GM19463 (cell line): ENCODE data around the gene ARL4A.
"Not testable (repeated sequence)": the region's sequence is repeated elsewhere in the genome, so short reads cannot be mapped to it uniquely, and the experiment has no call there.

ENCODE experiments used
- ATAC-seq: cut with Tn5 transposase; IDR thresholded peaks from one replicate; pipeline ENCODE4 v1.9.1; 2021; ENCODE audit warnings: mild to moderate bottlenecking, moderate library complexity; ENCODE audit not compliant: unreplicated experiment

The ARL4A gene

GRCh38 chr7:12686891-12687717 lies at the start of gene ARL4A:
ARL4A (plus strand) TSS chr7:12687633; CDS start chr7:12688255, 622 bp downstream.
- peak; percentile 77 for ATAC-seq

DNA sequence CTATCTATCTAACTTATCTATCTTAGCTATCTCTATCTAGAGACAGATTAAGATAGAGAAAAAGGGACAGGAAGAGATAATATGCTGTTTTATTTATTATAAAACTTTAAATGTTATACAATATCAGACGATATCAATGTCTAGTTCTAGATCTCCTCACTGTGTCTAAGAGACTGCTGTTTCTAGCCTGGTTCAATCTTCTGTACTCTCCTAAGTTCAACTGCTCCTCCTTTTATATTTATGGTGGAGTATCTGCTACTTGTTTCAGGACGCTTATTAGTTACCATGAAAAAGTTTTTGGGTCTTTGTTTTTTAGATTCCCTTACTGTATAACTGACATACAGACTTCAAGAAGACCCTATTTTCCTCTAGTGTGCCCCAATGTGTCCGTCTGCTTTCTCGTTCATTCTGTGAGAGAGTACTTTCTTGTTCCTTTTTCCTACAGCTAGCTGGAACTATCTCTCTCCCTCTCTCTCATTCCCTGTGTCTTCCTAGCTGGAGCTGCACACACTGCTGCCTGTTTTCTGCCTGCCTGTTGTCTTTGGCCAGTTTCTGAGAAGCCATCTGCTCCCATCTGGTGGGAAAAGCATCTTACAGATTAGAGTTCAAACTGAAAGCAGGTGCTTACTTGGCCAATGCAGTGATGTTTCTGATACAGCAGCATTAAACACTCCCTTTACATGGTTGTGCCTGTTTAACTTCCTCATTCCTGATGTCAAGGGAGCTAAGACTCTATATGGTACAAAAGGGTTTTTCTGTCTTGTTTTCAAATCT lies 49.4 kb upstream of the ARL4A start:
- ATAC-seq, result peak; percentile 52

DNA sequence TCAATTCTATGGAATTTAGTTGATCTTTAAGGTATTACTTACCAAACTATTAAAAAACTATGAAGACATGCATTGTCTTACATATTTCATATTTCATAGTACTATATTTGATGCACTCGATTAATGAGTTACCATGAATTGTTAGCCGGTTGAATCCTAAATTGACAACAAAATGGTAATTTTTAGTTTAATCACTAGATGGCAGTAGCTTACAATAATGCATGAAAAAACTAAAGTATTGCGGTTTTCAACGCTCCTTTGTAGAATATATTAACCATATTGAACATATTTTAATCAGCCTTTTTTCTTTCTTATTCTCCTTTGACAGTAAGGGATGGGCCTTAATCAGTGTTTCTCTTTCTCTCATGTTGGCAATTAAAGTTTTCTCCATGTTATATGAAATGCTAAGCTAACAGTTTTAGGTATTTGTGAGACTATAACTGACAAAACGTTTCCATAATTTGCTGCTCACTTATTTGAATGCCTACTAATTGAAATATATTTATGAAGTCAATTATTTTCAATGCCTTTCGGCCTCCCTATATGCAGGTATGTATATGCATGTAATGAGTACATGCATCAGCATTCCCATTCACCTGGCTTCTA lies 48.5 kb upstream of the ARL4A start:
- ATAC-seq, result peak; percentile 28

GRCh38 chr7:12640299-12641096 lies 46.9 kb upstream of the ARL4A start:
- no peak for ATAC-seq

GRCh38 chr7:12641196-12641595 lies 46.2 kb upstream of the ARL4A start:
- no peak for ATAC-seq

DNA sequence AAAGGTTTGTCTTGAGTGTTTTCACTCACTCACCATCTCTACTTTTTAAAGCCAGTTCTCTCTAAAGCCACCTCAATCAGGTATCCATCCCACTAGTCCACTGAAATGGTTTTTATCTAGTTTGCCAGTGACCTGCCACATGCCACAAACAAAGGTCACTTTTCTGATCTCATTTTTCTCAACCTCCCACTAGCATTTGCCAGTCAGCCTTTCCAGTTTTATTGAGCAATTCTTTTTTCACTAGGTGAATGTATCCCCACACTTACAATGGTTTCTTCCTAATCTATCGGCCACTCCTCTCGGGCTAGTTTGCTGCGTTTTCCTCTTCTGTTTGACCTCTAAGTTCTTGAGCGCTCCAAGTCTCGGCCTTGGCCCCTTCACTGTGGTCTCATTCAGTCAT lies 44.9 kb upstream of the ARL4A start:
- no peak for ATAC-seq

GRCh38 chr7:12643001-12643643 lies 44.3 kb upstream of the ARL4A start:
- ATAC-seq, result no peak

DNA sequence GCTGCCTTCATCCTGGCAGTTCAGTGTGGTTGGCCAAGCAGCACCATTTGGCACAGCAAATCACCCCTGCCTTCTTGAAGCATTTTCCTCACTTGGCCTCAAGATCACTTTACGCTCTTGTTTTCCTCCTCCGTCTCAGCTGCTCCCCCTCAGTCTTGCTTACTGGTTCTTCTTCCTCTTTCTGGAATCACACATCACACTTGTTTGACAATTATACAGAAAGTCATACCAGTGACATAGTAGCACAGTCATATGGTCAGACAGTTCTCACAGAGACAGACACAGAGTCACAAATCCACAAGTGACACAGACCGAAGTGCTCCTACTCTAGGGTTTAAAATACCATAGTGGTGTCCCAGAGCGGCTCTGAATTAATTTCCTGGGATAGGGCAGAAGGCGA lies 43.8 kb upstream of the ARL4A start:
- ATAC-seq, result peak; percentile 52

GRCh38 chr7:12645212-12645611 lies 42.2 kb upstream of the ARL4A start:
- ATAC-seq, result peak; percentile 64

- ATAC-seq, result no peak
Measured at GRCh38 chr7:12646139-12646538, 41.3 kb upstream of the ARL4A start.

- no peak for ATAC-seq
Measured at GRCh38 chr7:12647364-12648219, 39.8 kb upstream of the ARL4A start.

DNA sequence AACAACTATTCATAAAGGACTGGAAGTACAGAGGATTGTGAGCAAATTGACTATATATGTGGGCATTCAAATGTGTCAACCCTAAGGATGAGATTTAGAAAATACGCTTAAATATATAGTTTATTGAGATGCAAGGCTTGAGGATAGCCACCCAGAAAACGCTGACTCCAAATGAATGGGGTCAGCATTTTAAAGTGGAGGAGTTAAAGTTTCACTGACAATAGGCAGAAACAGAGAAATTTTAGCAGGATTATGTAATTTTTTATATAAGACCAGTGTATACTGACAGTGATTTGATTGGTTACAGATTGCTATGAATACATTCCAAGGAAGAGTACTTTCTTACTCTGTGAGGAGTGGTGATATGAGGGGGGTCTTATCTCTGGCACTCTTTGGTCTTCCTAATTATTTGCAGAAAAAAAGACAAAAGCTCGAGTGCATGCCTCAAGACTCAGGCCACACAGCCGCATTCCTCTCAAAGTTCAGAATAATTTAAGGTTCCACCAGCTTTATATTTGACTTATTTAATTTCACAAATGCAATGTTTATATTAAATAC lies 38.6 kb upstream of the ARL4A start:
- no peak for ATAC-seq

DNA sequence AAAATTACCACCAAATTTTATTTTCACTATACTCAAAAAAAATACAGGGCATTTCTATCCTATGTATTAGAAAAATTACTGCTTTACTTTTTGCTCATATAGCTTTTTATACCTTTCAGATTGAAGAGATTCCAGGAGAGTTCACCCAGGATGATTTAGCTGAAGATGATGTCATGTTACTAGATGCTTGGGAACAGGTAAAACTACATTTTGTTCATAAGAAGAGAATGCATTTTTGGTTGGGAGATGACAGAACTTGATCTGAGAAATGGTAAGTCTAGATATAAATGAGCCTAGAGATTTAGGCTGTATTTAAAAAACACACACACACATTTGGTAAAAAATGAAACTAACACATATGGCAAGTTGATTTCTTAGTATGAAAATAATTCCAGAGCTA lies 38.1 kb upstream of the ARL4A start:
- no peak for ATAC-seq

DNA sequence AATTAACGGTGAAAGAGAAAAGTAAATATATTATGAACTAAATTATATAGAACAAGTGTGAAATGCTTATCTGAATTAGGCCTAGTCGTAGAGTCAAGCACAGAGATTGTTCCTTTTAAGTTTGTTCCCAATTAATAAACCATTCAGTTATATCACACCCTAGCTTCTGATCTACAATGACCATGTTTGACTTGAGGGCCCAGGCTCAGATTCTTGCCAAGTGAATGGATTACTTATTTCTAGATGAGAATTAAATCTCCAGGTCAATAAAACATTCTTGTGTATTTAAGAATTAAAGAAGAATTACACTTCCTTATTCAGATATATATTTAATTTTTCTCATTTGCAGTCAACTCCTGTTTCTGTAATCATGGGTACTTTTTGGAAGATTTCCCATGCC lies 37.4 kb upstream of the ARL4A start:
- no peak for ATAC-seq

GRCh38 chr7:12653110-12653509 lies 34.3 kb upstream of the ARL4A start:
- ATAC-seq, result no peak

DNA sequence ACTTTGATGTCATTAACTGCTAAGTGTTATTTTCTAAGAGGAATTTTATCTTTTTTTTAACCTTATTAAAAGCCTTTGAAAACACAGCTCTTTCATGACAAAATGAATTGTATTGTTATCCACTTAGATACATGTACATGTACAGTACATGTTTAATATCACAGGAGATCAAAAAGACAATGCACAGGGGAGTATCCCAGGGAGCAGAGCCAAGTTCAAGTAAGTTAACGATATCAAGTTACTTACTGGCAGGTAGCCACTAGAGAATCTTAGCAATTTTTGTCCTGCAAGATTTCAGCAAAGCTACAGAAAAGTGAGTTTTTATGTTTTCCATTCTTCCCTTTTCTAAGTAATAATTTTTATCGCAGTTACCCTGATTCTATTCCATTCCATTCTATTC lies 33.9 kb upstream of the ARL4A start:
- ATAC-seq, result no peak

- no peak for ATAC-seq
Measured at GRCh38 chr7:12655161-12655560, 32.3 kb upstream of the ARL4A start.

DNA sequence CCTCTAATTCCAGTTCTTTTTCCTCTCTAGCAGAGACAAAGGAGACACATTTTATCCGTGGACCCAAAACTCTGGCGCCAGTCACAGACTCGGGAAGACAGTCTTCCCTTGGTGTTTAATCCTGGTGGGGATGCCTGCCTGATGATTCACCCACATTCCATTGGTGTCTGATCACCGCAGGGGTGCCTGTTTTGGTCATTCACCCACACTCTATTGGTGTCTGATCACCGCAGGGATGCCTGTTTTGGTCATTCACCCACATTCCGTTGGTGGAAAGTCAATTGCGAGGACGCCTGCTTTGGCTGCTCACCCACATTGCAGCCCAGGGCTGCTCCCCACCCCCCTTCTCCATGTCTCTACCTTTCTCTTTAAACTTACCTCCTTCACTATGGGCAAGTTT lies 27.0 kb upstream of the ARL4A start:
- not testable (repeated sequence) for ATAC-seq

GRCh38 chr7:12660986-12661385 lies 26.4 kb upstream of the ARL4A start:
- ATAC-seq, result not testable (repeated sequence)
